CD14-positive monocyte (primary cell): ENCODE results near the gene ARNT2. TPM values are rescaled to one million over a fixed set of nuclear protein-coding genes. Genes with fewer than 3 reads are reported as not detected.

Source experiments
- DNase-seq, 3 donors: peaks; one replicate each; pipeline ENCODE4 v3.0.0-alpha.2; 2011 to 2022
- H2AFZ ChIP-seq: 2 replicates; pipeline ENCODE4 v1.6.0; 2012; ENCODE audit warnings: mild to moderate bottlenecking, low read depth, low read length, inconsistent platforms; ENCODE audit not compliant: insufficient read depth, poor library complexity, severe bottlenecking
- H3K27ac ChIP-seq, 2 donors: 1 replicate in 1 of 2; 2 replicates in 1 of 2; pipeline ENCODE4 v1.5.1; 2012 to 2013; ENCODE audit warnings: low read length in 2 of 2, control low read depth in 1 of 2, inconsistent platforms in 1 of 2, low read depth in 1 of 2, mild to moderate bottlenecking in 1 of 2
- H3K27me3 ChIP-seq, 2 donors: one replicate each; pipeline versions ENCODE4 v1.6.0 to v1.6.1; 2011 to 2013; ENCODE audit warnings: low read length in 2 of 2; ENCODE audit not compliant: control insufficient read depth in 2 of 2, insufficient read depth in 2 of 2
- H3K36me3 ChIP-seq, 2 donors: replicated peaks in 1 of 2; 1 replicate in 1 of 2; 2 replicates in 1 of 2; pipeline versions ENCODE4 v1.5.1 to v1.6.1; 2012 to 2013; ENCODE audit warnings: low read length in 2 of 2, control low read depth in 1 of 2, inconsistent platforms in 1 of 2, mild to moderate bottlenecking in 1 of 2; ENCODE audit not compliant: insufficient read depth in 2 of 2, control insufficient read depth in 1 of 2
- H3K4me1 ChIP-seq, 2 donors: 1 replicate in 1 of 2; 2 replicates in 1 of 2; pipeline versions ENCODE4 v1.5.1 to v1.6.1; 2012 to 2013; ENCODE audit warnings: low read length in 2 of 2, control low read depth in 1 of 2, inconsistent platforms in 1 of 2, mild to moderate bottlenecking in 1 of 2, moderate library complexity in 1 of 2; ENCODE audit not compliant: insufficient read depth in 2 of 2, control insufficient read depth in 1 of 2
- H3K4me2 ChIP-seq: replicated peaks from 2 replicates; pipeline ENCODE3; 2012; ENCODE audit warnings: low read length, moderate library complexity, mild to moderate bottlenecking; ENCODE audit not compliant: poor library complexity, severe bottlenecking; ENCODE audit errors: extremely low read depth
- H3K4me3 ChIP-seq, 3 experiments: fragments of 200-600 bp in 1 of 3; sonication (generic) in 1 of 3; replicated peaks in 1 of 3; 1 replicate in 2 of 3; 2 replicates in 1 of 3; pipeline ENCODE4 v1.5.1; 2011 to 2013; ENCODE audit warnings: low read length in 3 of 3, mild to moderate bottlenecking in 3 of 3, control low read depth in 2 of 3, low read depth in 2 of 3, inconsistent platforms in 1 of 3, moderate library complexity in 1 of 3
- H3K79me2 ChIP-seq: 2 replicates; pipeline ENCODE4 v1.6.0; 2012; ENCODE audit warnings: mild to moderate bottlenecking, control low read depth, inconsistent platforms, low read length, moderate library complexity; ENCODE audit not compliant: insufficient read depth
- H3K9ac ChIP-seq: 2 replicates; pipeline ENCODE4 v1.6.0; 2017; ENCODE audit warnings: low read length, mild to moderate bottlenecking; ENCODE audit not compliant: insufficient read depth, poor library complexity, severe bottlenecking
- H3K9me3 ChIP-seq, 2 donors: replicated peaks in 1 of 2; 1 replicate in 1 of 2; 2 replicates in 1 of 2; pipeline versions ENCODE4 v1.5.1 to v1.6.1; 2012 to 2013; ENCODE audit warnings: low read length in 2 of 2, control low read depth in 1 of 2; ENCODE audit not compliant: control insufficient read depth in 1 of 2, insufficient read depth in 1 of 2
- H4K20me1 ChIP-seq: 2 replicates; pipeline ENCODE4 v1.6.0; 2012; ENCODE audit warnings: mild to moderate bottlenecking, low read length, control low read depth, moderate library complexity; ENCODE audit not compliant: insufficient read depth
- H3K27ac Mint-ChIP-seq, 7 donors: one replicate each; pipeline ENCODE4 v1.8.0; 2020; ENCODE audit warnings: mild to moderate bottlenecking in 7 of 7, mixed read lengths in 7 of 7, moderate library complexity in 6 of 7, inconsistent platforms in 2 of 7
- H3K27me3 Mint-ChIP-seq, 3 donors: one replicate each; pipeline ENCODE4 v1.8.0; 2021 to 2022; ENCODE audit warnings: low read depth in 3 of 3, mild to moderate bottlenecking in 3 of 3, mixed read lengths in 3 of 3, moderate library complexity in 3 of 3, inconsistent platforms in 1 of 3
- H3K36me3 Mint-ChIP-seq, 2 donors: one replicate each; pipeline ENCODE4 v1.8.0; 2020; ENCODE audit warnings: mixed read lengths in 2 of 2, inconsistent platforms in 1 of 2, mild to moderate bottlenecking in 1 of 2
- H3K4me1 Mint-ChIP-seq: one replicate; pipeline ENCODE4 v1.8.0; 2020; ENCODE audit warnings: mild to moderate bottlenecking, mixed read lengths
- H3K4me3 Mint-ChIP-seq, 2 donors: one replicate each; pipeline ENCODE4 v1.8.0; 2020; ENCODE audit warnings: mild to moderate bottlenecking in 2 of 2, mixed read lengths in 2 of 2, moderate library complexity in 1 of 2
- H3K9me3 Mint-ChIP-seq, 7 donors: one replicate each; pipeline ENCODE4 v1.8.0; 2020 to 2022; ENCODE audit warnings: mixed read lengths in 7 of 7, mild to moderate bottlenecking in 6 of 7, moderate library complexity in 6 of 7, inconsistent platforms in 2 of 7
- CTCF ChIP-seq: fragments of 200-600 bp; IDR thresholded peaks from one replicate; pipeline ENCODE4 v1.8.0; 2022; ENCODE audit warnings: antibody characterized with exemption, mild to moderate bottlenecking
- WGBS: methylation state at CpG from one replicate; pipeline ENCODE4 v1.1.5; 2013; ENCODE audit warnings: missing lambda C conversion rate; ENCODE audit not compliant: insufficient coverage; 5-methylcytosine and 5-hydroxymethylcytosine counted together
- intact Hi-C, 2 donors: fragments of 100-400 bp; cut with micrococcal nuclease; formaldehyde crosslinking; loops; one replicate each; pipeline versions ENCODE4 v1.15.0 to v1.15.1; 2023
- polyA plus RNA-seq, 3 donors: library from polyadenylated mRNA; depleted of rRNA in 1 of 3; unstranded in 2 of 3; stranded (reverse) in 1 of 3; fragments of 300-500 nt in 2 of 3; fragments of >200 nt in 1 of 3; fragmentation: Illumina TruSeq in 2 of 3; gene quantifications; 1 replicate in 2 of 3; 2 replicates in 1 of 3; pipeline ENCODE4 v1.2.3, GENCODE V29; 2012 to 2021

ARNT2 gene
- polyA plus RNA-seq, 3 donors: not detected

DNA sequence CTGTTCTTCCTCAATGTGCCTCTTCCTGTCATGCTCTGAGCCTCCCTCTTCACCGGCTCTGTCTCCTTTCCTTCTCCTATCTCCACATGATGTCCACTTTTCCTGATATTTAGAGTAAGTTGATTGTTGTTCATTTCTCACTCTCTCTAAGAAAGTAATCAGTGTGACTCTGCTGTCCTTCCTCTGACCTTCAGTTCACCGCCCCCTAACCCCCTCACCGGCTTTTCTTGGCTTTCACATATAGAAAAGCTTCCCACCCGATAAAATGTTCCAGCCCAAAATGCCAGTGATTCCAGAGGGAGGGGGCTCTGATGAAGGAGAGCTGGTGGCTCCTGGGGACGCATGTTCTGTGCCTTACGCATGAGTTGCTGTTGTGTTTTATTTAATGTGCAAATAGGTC lies 170.4 kb downstream of the ARNT2 start:
- Histone ChIP-seq H3K36me3 (no peaks in the 10 kb centered on the region), H3K27me3 (no peaks in the 10 kb centered on the region), H3K79me2 (no peaks in the 10 kb centered on the region), H3K4me2 (no peak overlapping the region), H3K27ac (no peak overlapping the region), H3K4me1 (no peaks in the 10 kb centered on the region), H3K4me3 (no peak overlapping the region), H3K9ac (no peak overlapping the region), H4K20me1 (no peaks in the 10 kb centered on the region), H2AFZ (no peak overlapping the region), H3K9me3 (no peaks in the 10 kb centered on the region)
- no peak for DNase-seq
- H3K4me3 Mint-ChIP-seq: no peak overlapping the region
- H3K9me3 Mint-ChIP-seq: no peaks in the 10 kb centered on the region
- WGBS: 100% methylated on average over 1 of the region's 6 CpGs
- no peak overlapping the region for H3K27ac Mint-ChIP-seq
- peaks cover 2 to 4% (median 4%) of the 10 kb centered on the region in 3 donors for H3K27me3 Mint-ChIP-seq
- no peaks in the 10 kb centered on the region for H3K36me3 Mint-ChIP-seq
- intact Hi-C loops: no loop called here
- H3K4me1 Mint-ChIP-seq: no peaks in the 10 kb centered on the region
- TF ChIP-seq CTCF: no peak

GRCh38 chr15:80576519-80577090 lies 172.4 kb downstream of the ARNT2 start:
- Histone ChIP-seq H3K27ac (no peak overlapping the region), H3K4me1 (no peaks in the 10 kb centered on the region), H2AFZ (no peak overlapping the region), H3K36me3 (no peaks in the 10 kb centered on the region), H3K4me2 (no peak overlapping the region), H3K27me3 (no peaks in the 10 kb centered on the region), H3K9me3 (no peaks in the 10 kb centered on the region), H3K4me3 (no peak overlapping the region), H3K79me2 (no peaks in the 10 kb centered on the region), H4K20me1 (no peaks in the 10 kb centered on the region), H3K9ac (no peak overlapping the region)
- Mint-ChIP-seq H3K36me3 (no peaks in the 10 kb centered on the region), H3K4me3 (no peak overlapping the region), H3K9me3 (no peaks in the 10 kb centered on the region), H3K4me1 (peaks cover 2% of the 10 kb centered on the region), H3K27ac (peak overlapping the region in 1 of 7 donors; percentile 33), H3K27me3 (peaks cover 4 to 6% (median 4%) of the 10 kb centered on the region in 3 donors)
- no peak for TF ChIP-seq CTCF
- intact Hi-C loops: no loop called here
- 97% methylated on average over 11 of the region's 12 CpGs for WGBS
- no peak for DNase-seq
